HG03558 (cell line): Measurements from ENCODE around the gene FGF2.

Source experiments
- ATAC-seq: cut with Tn5 transposase; IDR thresholded peaks from one replicate; pipeline ENCODE4 v1.9.1; 2021; ENCODE audit warnings: moderate number of reproducible peaks; ENCODE audit not compliant: unreplicated experiment; ENCODE audit errors: extremely low read depth

Gene FGF2

DNA sequence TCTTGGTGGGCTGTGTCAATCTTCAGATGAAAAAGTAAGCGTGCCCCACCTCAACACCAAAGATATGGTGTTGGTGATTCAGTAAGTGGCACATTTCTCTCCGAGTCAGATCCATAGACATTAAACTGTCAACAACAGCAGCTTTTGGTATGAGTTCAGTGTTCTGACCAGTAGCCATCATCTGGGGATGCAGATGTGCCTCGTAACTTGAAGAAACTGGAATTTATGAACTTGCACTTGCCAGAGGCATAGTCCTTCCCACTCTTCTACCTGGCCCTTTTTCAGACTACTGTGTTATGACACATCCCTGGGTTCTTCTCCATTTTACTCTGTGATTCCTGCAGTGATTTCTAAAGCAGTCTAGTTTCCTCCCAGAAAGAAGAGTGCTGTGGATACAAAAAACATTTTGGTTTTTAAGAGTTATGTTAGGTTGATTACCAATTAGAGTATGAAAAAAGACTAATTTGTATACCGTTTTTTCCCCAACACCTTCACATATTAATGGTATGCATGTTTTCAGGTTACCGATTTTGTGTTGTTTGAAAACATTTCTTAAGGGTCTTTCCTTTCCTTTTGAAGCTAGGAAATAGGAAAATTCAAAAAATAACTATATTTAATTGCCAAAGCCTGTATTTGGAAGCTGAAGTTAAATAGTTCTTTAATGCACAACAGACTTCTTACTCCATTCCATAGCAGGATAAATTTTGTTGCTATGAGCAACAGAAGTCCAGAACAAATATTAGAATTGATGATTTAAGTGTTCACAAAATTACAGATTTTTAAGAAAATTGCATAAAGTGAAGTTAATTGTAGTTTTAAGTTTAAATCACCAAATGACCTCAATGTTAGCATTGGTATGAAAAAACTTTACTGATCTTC is 56.5 kb downstream of the FGF2 start:
- ATAC-seq = no peak

DNA sequence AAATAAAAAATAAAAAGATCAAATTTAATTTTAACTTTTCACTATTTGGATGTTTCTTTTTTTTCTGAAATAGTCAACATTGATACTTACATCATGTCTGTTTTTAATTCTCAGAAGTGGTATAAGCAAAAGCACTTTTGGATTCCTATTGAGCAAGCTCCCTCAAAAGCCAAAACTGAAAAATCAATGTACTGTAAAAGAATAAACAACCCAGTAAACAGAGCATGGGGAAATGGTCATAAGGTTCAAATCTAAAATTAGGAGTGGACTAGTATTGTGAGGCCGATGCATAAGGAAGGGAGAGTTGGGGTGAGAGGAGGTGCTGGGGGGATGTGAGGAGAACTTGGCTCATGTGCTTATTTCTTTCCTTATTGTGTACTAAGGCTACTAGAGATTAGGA is 57.9 kb downstream of the FGF2 start:
- ATAC-seq = no peak

DNA sequence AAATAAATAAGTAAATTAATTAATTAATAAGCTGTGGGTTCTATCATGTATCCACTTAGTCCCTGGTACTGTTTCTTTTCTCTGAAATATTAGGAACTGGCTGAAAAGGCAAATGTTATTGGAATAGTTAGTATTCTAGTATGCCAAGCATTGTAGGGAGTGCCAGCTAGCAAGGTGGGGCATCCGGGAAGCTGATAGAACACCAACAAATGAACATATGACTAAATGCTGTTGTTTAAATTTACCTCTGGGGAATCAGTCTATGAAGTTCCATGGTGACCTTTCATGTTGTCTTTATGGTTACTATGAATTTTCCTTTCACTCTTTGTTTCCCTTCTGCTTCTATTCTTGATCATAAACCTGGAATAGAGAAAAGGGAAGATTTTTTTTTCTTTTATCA is 63.1 kb downstream of the FGF2 start:
- no peak for ATAC-seq

DNA sequence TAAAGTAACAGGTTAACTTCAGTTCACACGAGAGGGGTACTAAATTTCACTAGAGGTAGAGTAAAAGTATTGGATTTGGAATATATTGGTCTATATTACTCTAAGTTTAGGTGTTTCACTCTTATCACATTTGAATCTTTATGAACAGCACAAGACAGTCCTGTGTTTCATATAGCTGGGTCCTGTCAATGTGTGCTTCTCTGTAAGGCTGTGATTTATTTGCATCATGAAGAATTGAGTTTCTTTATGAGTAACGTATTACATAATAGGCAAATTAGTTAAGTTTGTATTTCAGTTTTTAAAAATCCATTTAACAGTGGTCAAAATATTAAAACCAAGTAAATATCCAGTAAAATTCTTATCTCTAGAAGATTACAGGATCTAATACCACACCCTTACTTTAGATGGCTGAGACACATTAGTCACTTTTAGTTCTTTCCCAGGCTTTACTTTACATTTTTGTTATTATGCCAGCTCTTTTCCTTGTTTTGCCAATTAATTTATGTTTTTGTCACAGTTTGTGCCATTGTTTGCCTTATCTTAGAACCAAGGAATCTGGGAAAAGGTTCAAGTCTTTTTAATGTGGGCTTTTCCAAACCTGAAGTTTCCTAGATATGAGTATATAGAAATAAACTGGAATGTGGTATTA is 63.6 kb downstream of the FGF2 start:
- ATAC-seq = no peak

DNA sequence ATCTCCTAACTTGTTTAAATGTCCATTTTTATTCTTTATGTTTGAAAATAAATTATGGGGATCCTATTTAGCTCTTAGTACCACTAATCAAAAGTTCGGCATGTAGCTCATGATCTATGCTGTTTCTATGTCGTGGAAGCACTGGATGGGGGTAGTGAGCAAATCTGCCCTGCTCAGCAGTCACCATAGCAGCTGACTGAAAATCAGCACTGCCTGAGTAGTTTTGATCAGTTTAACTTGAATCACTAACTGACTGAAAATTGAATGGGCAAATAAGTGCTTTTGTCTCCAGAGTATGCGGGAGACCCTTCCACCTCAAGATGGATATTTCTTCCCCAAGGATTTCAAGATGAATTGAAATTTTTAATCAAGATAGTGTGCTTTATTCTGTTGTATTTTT is 68.2 kb downstream of the FGF2 start:
- ATAC-seq = no peak

DNA sequence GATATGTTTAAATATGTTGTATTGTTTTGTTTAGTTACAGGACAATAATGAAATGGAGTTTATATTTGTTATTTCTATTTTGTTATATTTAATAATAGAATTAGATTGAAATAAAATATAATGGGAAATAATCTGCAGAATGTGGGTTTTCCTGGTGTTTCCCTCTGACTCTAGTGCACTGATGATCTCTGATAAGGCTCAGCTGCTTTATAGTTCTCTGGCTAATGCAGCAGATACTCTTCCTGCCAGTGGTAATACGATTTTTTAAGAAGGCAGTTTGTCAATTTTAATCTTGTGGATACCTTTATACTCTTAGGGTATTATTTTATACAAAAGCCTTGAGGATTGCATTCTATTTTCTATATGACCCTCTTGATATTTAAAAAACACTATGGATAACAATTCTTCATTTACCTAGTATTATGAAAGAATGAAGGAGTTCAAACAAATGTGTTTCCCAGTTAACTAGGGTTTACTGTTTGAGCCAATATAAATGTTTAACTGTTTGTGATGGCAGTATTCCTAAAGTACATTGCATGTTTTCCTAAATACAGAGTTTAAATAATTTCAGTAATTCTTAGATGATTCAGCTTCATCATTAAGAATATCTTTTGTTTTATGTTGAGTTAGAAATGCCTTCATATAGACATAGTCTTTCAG is 68.8 kb downstream of the FGF2 start:
- ATAC-seq = no peak

DNA sequence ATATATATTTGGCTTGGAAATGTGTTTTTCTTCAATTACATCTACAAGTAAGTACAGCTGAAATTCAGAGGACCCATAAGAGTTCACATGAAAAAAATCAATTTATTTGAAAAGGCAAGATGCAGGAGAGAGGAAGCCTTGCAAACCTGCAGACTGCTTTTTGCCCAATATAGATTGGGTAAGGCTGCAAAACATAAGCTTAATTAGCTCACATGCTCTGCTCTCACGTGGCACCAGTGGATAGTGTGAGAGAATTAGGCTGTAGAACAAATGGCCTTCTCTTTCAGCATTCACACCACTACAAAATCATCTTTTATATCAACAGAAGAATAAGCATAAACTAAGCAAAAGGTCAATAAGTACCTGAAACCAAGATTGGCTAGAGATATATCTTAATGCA is 69.6 kb downstream of the FGF2 start:
- no peak for ATAC-seq

DNA sequence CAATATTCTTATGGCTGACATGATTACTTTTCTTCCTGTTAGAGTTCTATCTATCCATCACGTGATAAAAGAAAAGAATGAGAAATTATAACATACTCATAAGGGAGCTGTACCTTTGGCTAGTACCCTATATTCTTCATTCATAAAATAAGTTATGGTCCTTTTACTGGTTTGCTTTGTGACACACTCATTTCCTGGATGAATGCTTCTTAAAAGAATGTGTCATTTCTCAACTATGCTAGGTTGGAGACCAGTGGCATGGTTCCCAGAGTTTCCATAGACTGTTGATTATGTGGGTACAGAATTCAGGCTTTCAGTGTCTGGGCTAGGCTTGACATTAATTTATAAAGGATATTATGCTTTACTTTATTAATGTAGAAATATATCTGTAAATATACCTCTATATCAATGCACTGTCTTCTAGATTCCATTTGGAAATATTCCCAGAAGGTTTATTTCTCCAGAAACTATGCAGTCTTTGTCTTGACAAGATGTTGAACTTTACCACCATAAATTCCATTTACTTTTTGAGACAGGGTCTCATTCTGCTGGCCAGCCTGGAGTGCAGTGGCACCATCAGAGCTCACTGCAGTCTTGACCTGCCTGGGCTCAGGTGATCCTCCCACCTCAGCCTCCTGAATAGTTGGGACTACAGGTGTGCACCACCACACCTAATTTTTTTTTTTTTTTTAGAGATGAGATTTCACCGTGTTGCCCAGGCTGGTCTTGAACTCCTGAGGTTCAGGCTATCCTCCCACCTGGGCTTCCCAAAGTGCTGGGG is 71.9 kb downstream of the FGF2 start:
- no peak for ATAC-seq

DNA sequence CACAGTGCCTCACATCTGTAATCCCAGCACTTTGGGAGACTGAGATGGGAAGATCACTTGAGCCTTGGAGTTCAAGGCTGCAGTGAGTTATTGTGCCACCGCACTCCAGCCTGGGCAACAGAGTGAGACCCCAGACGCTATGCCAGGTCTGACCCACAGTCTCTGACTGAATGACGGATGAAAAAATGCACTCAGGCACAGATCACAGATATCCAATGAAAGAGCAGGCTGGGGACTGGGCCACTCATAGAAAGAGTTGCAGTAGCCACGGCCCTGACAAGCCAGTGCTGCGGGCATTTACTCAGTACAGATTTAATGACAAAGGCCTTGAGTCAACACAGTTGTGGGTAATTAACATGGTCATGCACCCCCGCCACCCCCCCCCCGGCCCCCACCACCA is 73.1 kb downstream of the FGF2 start:
- no peak for ATAC-seq

DNA sequence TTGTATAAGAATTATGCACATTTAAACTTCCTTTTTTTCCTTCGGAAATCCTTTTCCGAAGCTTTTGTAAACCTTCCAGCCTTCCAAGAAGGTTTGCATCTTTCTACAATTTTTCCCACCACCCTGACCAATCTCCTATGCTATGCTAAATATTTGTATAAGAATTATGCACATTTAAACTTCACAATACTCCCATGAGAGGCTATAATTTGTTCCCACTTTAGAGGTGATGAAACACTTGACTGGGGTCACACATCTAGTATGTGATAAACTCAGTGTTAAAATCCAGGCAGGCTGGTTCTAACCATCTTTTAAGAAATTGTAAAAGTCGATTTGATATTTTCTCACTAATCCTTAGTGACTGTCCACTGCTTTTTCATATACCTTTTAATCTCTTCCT is 73.7 kb downstream of the FGF2 start:
- no peak for ATAC-seq

DNA sequence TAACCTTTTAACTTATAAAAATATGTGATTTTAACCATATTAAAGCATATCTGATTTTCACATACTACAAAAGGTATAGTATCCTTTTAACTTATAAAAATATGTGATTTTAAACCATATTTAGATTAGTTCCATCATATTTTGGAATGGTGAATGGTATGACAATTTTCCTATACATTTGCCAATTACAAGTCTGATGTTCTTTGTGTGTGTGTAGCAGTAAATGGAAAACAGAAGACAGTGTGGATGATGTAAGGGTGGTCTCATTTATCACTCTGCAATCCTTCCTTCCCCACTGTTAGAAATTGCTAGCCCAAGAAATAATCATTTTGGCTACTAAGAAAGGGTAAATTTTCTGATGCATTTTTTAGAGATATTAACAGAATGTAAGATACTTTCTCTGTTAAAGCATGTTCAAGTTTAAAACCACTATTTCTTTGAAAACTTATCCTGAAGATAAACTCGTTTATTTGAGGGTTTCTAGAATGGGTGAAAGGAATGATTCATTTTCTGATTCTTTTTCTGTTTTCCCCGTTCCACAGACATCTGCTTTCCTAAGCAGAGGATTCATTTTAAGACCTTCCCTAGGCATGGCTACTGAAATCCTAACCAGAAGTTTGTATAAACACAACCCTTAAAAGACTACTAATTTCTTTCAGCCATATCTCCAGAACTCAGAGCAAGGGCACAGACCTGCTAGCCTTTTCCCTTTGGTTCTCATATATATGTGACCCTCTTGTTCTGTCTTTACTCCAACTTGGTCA is 74.8 kb downstream of the FGF2 start:
- no peak for ATAC-seq

DNA sequence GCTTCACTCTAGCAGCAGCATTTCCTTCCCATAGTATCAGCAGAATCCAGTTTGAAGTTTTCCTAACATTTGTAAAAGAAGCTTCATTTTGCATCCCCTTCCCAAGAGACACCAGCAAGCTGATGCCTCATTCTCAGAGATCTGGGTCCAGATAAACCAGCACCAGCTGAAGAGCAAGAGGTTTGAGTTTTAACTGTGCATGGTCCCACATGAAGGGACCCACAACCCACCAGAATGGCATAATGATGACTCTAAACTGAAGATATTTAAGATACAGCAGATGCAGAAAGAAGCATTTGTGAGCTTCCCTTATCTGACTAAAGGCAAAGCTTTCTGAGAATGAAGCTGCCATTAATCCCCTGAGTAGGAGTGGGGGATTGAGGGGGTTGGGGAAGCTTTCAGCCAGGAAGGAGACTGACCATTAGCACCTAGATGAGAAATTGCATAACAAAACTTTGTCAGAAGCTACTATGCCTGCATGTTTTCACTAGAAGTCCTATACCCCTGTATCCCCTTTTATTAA is 77.2 kb downstream of the FGF2 start:
- no peak for ATAC-seq

DNA sequence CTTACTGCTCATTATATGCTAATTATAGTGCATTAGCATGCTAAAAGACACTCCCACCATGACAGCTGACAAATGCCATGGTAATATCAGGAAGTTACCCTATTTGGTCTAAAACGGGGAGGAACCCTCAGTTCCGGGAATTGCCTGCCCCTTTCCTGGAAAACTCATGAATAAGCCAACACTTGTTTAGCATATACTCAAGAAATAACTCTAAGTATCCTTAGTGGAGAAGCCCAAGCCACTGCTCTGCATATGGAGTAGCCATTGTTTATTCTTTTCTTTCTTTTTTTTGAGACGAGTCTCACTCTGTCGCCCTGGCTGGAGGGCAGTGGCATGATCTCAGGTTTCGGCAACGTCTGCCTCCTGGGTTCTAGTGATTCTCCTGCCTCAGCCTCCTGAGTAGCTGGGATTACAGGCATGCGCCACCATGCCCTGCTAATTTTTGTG is 80.3 kb downstream of the FGF2 start:
- no peak for ATAC-seq

DNA sequence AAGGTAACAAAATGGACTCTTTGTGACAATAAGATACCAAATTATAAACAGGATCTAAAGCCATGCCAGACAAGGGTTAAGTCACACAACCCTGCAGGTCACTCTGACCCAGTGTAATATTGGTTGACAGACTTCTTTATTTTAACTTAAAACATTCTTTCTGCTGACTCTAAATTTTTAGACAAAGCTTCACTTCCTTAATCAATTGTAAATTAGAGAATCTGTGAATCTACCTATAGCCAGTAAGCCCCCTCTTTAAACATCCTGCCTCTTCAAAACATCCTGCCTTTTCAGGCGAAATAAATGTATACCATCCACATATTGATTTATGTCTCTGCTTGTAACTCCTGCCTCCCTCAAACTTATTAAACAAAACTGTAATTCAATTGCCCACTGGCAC is 81.6 kb downstream of the FGF2 start:
- no peak for ATAC-seq

DNA sequence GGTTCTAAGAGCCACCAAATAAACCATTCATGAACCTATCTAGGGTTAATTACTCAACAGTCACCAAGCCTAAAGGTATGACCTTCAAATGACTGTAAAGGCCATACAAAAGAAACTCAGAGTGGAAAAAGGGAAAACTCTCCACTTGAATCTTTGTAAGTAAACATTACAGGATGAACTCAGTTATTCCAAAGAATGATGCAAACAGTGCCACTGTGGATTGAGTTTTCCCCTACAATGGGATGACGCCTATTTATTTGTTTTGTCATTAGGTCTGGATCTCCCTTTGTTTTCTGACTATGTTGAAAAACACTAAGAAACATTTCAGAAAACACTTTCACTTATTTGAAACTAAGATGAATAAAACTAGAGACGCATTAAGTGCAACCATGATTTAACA is 83.1 kb downstream of the FGF2 start:
- no peak for ATAC-seq

DNA sequence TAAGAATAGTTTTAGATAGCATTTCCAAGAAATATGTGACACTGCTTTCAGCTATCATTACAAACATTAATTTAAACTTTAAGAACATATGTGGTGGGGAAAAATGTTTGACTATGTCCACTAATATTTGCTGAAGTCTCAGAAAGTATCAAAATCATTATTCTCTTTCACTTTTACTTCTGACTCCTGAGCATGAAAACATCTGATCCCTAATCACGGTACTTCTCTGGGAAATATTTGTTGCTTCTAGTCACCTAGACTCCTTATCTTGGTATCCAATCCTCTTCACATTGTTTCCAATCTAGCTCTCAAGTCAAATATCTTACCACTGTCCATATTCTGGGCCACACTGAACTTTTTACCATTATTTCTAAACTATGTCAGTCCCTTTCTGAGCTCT is 85.0 kb downstream of the FGF2 start:
- ATAC-seq = no peak

DNA sequence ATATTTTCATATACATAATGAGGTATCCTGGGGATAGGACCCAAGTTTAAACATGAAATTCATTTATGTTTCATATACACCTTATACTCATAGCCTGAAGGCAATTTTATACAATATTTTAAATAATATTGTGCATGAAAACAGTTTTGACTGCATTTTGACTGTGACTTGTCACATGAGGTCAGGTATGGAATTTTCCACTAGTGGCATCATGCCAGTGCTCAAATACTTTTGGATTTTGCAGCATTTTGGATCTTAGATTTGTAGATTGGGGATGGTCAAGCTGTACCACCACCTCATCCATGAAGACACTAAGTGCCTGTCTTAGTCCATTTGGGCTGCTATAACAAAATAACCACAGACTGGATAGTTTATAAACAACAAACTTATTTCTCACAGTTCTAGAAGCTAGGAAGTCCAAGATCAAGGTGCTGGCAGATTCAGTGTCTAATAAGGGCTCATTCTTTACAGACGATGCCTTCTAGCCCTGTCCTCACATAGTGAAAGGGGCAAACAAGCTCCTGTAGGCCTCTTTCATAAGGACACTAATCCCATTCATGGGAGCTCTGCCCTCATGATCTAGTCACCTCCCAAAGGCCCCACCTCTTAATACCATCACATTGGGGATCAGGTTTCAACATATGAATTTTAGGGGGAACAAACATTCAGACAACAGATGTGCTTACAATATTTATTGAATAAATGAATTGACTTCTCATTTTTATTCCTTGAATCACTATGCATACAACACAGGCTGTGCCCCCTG is 86.4 kb downstream of the FGF2 start:
- ATAC-seq = no peak

DNA sequence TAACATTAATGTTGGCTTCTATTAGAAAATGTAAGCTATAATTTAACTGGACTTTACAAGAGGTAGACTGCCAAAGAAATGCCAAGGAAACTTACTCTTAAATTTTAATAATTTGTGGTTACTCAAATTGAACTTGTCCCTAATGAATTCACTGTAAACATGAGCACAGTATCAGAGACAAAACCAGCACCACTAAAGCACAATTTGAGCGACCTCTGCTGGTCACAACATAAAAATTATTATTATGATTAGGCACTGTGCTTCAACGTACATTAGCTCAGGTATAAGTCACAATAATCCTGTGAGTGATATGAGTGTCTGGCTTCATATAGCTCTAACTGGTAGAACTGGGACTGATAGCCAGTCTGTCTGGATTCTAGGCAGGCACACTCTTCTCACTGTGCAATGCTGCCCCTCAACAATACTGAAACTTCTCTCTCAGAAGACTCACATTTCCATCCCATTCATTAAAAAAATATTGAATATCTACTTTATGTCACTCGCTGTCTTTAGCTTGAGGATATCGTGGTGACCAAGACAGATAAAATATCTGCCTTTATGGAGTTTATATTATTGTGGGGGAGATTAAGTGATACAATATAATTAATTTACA is 87.8 kb downstream of the FGF2 start:
- ATAC-seq = peak; percentile 81
